Measurements from ENCODE around the gene TRIM69.

GRCh38 chr15:44718180-44718926 is 18.0 kb upstream of the TRIM69 start:
- TF ChIP-seq CTCF (IDR thresholded peaks at IDR 0.05) = no peak
- TF ChIP-seq POLR2AphosphoS5 (IDR thresholded peaks at IDR 0.05; ENCODE audit: low read depth, low read length) = no peak
